Peyer's patch (tissue), 4 donors: Measurements from ENCODE around the gene PDE10A.

ENCODE experiments used
- POLR2A ChIP-seq, 2 donors: fragments of 450-650 bp; IDR thresholded peaks; one replicate each; pipeline ENCODE4 v1.5.1; 2017; ENCODE audit warnings: antibody characterized with exemption in 2 of 2, mild to moderate bottlenecking in 2 of 2, moderate library complexity in 2 of 2
- TF ChIP-seq, protein P1 (sequence below), 6 experiments: fragments of 450-650 bp in 4 of 6; fragments of 200-600 bp in 2 of 6; sonication (generic) in 1 of 6; IDR thresholded peaks; one replicate each; pipeline ENCODE4 v1.5.1; 2017 to 2019; ENCODE audit warnings: antibody characterized with exemption in 6 of 6, mild to moderate bottlenecking in 3 of 6, moderate library complexity in 1 of 6

DNA sequence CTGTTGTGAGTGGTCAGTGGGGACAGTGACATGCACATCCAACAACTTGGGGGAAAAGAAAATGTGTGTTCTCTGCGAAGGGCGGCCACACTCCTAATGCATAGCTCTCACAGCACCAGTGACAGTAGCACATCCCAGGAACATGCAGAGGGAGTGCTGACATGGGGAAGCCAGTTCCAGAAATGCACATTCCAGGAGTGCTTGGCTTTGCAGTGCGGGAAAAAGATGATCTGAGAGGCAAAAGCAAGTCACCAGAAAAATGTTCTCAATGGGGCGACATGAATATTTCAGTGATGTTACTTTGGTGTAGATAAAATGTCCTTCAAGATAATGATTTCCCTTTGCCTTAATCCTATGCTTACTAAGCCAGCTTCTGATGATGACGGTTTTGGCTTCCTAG, 42.9 kb upstream of the PDE10A start:
- TF ChIP-seq, protein P1, sequence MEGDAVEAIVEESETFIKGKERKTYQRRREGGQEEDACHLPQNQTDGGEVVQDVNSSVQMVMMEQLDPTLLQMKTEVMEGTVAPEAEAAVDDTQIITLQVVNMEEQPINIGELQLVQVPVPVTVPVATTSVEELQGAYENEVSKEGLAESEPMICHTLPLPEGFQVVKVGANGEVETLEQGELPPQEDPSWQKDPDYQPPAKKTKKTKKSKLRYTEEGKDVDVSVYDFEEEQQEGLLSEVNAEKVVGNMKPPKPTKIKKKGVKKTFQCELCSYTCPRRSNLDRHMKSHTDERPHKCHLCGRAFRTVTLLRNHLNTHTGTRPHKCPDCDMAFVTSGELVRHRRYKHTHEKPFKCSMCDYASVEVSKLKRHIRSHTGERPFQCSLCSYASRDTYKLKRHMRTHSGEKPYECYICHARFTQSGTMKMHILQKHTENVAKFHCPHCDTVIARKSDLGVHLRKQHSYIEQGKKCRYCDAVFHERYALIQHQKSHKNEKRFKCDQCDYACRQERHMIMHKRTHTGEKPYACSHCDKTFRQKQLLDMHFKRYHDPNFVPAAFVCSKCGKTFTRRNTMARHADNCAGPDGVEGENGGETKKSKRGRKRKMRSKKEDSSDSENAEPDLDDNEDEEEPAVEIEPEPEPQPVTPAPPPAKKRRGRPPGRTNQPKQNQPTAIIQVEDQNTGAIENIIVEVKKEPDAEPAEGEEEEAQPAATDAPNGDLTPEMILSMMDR (IDR thresholded peaks at IDR 0.05) = no peak
- no peak for TF ChIP-seq POLR2A (IDR thresholded peaks at IDR 0.05)
